Right lobe of liver (tissue), 4 donors: ENCODE measurements around the gene FGGY.

Source experiments
- POLR2A ChIP-seq: fragments of 450-650 bp; IDR thresholded peaks from one replicate; pipeline ENCODE4 v1.6.1; 2017; ENCODE audit warnings: antibody characterized with exemption, mild to moderate bottlenecking
- TF ChIP-seq, protein P1 (sequence below), 4 donors: fragments of 200-600 bp in 3 of 4; fragments of 450-650 bp in 1 of 4; IDR thresholded peaks; one replicate each; pipeline versions ENCODE4 v1.5.1 to v1.8.0; 2016 to 2022; ENCODE audit warnings: antibody characterized with exemption in 4 of 4, mild to moderate bottlenecking in 2 of 4
- donor health status: DM: no; HTN: no; CAD: no.
- donor health status: DM: no; HTN: no; CAD: no.
- donor health status: DM: no; HTN: yes; CAD: no.

DNA sequence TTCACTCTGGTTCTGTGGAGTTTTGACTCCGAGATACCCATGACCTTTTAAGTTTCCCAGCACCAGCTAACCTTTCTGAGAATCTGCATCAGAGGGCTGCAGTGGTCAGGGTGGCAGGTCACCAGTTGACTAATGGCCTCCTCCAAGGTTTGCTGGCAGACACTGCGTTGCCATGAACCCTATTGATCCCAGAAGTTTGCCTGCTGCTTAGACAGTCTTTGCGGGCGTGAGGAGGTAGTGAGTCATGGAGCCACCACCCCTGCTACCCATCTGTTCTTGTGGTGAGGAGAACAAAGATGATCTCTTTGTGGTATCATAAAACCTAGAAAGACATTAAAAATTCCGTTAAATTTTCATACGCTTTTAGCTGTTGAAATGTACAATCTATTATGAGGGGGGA is 180.4 kb downstream of the FGGY start:
- TF ChIP-seq, protein P1, sequence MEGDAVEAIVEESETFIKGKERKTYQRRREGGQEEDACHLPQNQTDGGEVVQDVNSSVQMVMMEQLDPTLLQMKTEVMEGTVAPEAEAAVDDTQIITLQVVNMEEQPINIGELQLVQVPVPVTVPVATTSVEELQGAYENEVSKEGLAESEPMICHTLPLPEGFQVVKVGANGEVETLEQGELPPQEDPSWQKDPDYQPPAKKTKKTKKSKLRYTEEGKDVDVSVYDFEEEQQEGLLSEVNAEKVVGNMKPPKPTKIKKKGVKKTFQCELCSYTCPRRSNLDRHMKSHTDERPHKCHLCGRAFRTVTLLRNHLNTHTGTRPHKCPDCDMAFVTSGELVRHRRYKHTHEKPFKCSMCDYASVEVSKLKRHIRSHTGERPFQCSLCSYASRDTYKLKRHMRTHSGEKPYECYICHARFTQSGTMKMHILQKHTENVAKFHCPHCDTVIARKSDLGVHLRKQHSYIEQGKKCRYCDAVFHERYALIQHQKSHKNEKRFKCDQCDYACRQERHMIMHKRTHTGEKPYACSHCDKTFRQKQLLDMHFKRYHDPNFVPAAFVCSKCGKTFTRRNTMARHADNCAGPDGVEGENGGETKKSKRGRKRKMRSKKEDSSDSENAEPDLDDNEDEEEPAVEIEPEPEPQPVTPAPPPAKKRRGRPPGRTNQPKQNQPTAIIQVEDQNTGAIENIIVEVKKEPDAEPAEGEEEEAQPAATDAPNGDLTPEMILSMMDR (IDR thresholded peaks at IDR 0.05), result no peak
- TF ChIP-seq POLR2A, result no peak
